GM12878 (cell line): ENCODE measurements around the gene IRF9. TPM values are rescaled to one million over a fixed set of nuclear protein-coding genes. Genes with fewer than 3 reads are reported as not detected.

Source experiments
- ATAC-seq: fragments of 200-7000 bp; cut with Tn5 transposase; 3 replicates; pipeline ENCODE4 v1.9.1; 2020; ENCODE audit warnings: mild to moderate bottlenecking, moderate library complexity
- BruUV-seq: library from RNA; stranded (reverse); fragments of 400-500 nt; replicated peaks from 2 replicates; lab custom pipeline; 2021; lab: Mats Ljungman, UMichigan
- CTCF ChIA-PET: fragments of 300-600 bp; sonication (Branson Sonifier 250); formaldehyde crosslinking; extraction: SDS; loops from one replicate; lab custom pipeline; 2021; ENCODE audit warnings: inconsistent platforms; lab: Yijun Ruan, JAX
- POLR2A ChIA-PET: fragments of 350-600 bp; formaldehyde crosslinking; extraction: SDS; loops from one replicate; lab custom pipeline; 2021; ENCODE audit warnings: inconsistent platforms; lab: Charles Lee
- RAD21 ChIA-PET: fragments of 300-600 bp; sonication (Branson Sonifier 250); formaldehyde crosslinking; loops from one replicate; lab custom pipeline; 2023; ENCODE audit warnings: antibody characterized with exemption; ENCODE audit not compliant: unreplicated experiment; lab: Charles Lee
- SMC1A ChIA-PET: fragments of 300-600 bp; sonication (Branson Sonifier 250); formaldehyde crosslinking; loops from one replicate; lab custom pipeline; 2023; ENCODE audit not compliant: unreplicated experiment, uncharacterized antibody; lab: Charles Lee
- DNase-seq: peaks from one replicate; pipeline ENCODE4 v3.0.0-alpha.2; 2011; ENCODE audit warnings: low read depth, low spot score
- FAIRE-seq: peaks from 3 replicates; lab custom pipeline; 2011; peaks lifted over from hg19 to GRCh38; lab: Jason Lieb, UNC
- H2AFZ ChIP-seq: 2 replicates; pipeline ENCODE4 v1.6.0; 2011; ENCODE audit warnings: low read depth, low read length, control low read depth; ENCODE audit not compliant: control insufficient read depth
- H3K27ac ChIP-seq: 2 replicates; pipeline ENCODE4 v1.5.1; 2011; ENCODE audit warnings: control low read depth; ENCODE audit not compliant: control insufficient read depth, insufficient read depth
- H3K27me3 ChIP-seq, 2 experiments: replicated peaks in 1 of 2; 2 replicates each; pipeline versions ENCODE4 v1.6.0 to v1.6.1; 2011; ENCODE audit warnings: low read length in 1 of 2; ENCODE audit not compliant: control insufficient read depth in 2 of 2, insufficient read depth in 2 of 2
- H3K36me3 ChIP-seq, 2 experiments: 2 replicates each; pipeline ENCODE4 v1.5.1; 2011; ENCODE audit warnings: low read length in 1 of 2; ENCODE audit not compliant: control insufficient read depth in 2 of 2, insufficient read depth in 2 of 2
- H3K4me1 ChIP-seq: 2 replicates; pipeline ENCODE4 v1.6.1; 2011; ENCODE audit warnings: mild to moderate bottlenecking, low read length, moderate library complexity, mixed read lengths; ENCODE audit not compliant: control insufficient read depth, insufficient read depth
- H3K4me2 ChIP-seq: 2 replicates; pipeline ENCODE4 v1.6.0; 2011; ENCODE audit warnings: control low read depth; ENCODE audit not compliant: control insufficient read depth, insufficient read depth
- H3K4me3 ChIP-seq: fragments of 200-600 bp; sonication (generic); 2 replicates; pipeline ENCODE4 v1.5.1; 2016
- H3K79me2 ChIP-seq: 2 replicates; pipeline ENCODE4 v1.6.0; 2011; ENCODE audit warnings: low read length; ENCODE audit not compliant: control insufficient read depth, insufficient read depth
- H3K9ac ChIP-seq: 2 replicates; pipeline ENCODE4 v1.8.0; 2011; ENCODE audit warnings: low read length, control low read depth, mixed read lengths; ENCODE audit not compliant: control insufficient read depth, insufficient read depth
- H3K9me3 ChIP-seq: replicated peaks from 3 replicates; pipeline ENCODE4 v1.5.1; 2011; ENCODE audit warnings: mild to moderate bottlenecking, low read length; ENCODE audit not compliant: control insufficient read depth, insufficient read depth
- H4K20me1 ChIP-seq: 2 replicates; pipeline ENCODE4 v1.6.0; 2011; ENCODE audit not compliant: control insufficient read depth, insufficient read depth
- CUX1 ChIP-seq: IDR thresholded peaks from 2 replicates; pipeline ENCODE4 v1.6.1; 2012; ENCODE audit warnings: improper control_type of control experiment, low read depth, low read length; ENCODE audit not compliant: insufficient replicate concordance
- HCFC1 ChIP-seq: fragments of 150-350 bp; IDR thresholded peaks from 2 replicates; pipeline ENCODE4 v1.6.1; 2014; ENCODE audit warnings: low read length
- KAT2A ChIP-seq: conservative IDR thresholded peaks from 2 replicates; pipeline ENCODE4 v1.6.1; 2011; ENCODE audit warnings: low read depth, low read length; ENCODE audit not compliant: control insufficient read depth
- in situ Hi-C: fragments of 300-500 bp; cut with MboI; formaldehyde crosslinking; loops from 9 replicates; pipeline ENCODE4 v1.14.3; 2018; ENCODE audit warnings: mixed read lengths
- intact Hi-C: fragments of 100-400 bp; cut with micrococcal nuclease; formaldehyde crosslinking; loops from one replicate; pipeline ENCODE4 v1.14.2; 2022; ENCODE audit not compliant: unreplicated experiment
- polyA plus RNA-seq, 11 experiments: library from polyadenylated mRNA; depleted of rRNA in 4 of 11; unstranded in 6 of 11; stranded (reverse) in 5 of 11; fragments of >200 nt; fragmentation: Nextera tagmentation in 4 of 11; fragmentation: Illumina TruSeq in 1 of 11; extraction: Ambion mirVana in 4 of 11; extraction: Trizol in 1 of 11; gene quantifications; 1 replicate in 1 of 11; 2 replicates in 10 of 11; pipeline versions ENCODE4 v1.2.1 to v1.2.3, GENCODE V29; 2011 to 2016; ENCODE audit warnings: inconsistent platforms in 2 of 11, missing spikeins in 2 of 11, low read depth in 1 of 11
- total RNA-seq, 4 experiments: library from RNA; depleted of rRNA in 3 of 4; stranded (reverse); fragments of >200 nt in 3 of 4; fragmentation: Illumina TruSeq in 1 of 4; extraction: Trizol in 1 of 4; gene quantifications; 2 replicates each; pipeline versions ENCODE4 v1.2.1 to v1.2.3, GENCODE V29; 2013 to 2021

IRF9 gene
- total and polyA plus RNA-seq, 10 of the 15 experiments (the other 5 are each of a cell fraction or from before 2014, with no cell fraction given), result 47.6 to 234 (median 148) TPM

- Histone ChIP-seq H3K27ac (no peak overlapping the region), H4K20me1 (no peaks in the 10 kb centered on the region), H3K27me3 (no peaks in the 10 kb centered on the region), H3K9me3 (no peaks in the 10 kb centered on the region), H2AFZ (no peak overlapping the region), H3K4me1 (peaks cover 26% of the 10 kb centered on the region), H3K4me3 (no peak overlapping the region), H3K36me3 (peaks cover 4 to 5% of the 10 kb centered on the region in 2 experiments; a peak in 3 of 4 replicates), H3K9ac (no peak overlapping the region), H3K79me2 (no peaks in the 10 kb centered on the region), H3K4me2 (no peak overlapping the region)
- ChIA-PET CTCF (interaction anchor here (0.8 to 1.5 kb wide), 6 partner anchors 11 to 113 kb away, joined by 3 to 7 read pairs (median 4); partner anchors contain the start of genes IRF9 and MDP1), RAD21 (interaction anchor here (1.2 to 2.9 kb wide), 4 partner anchors 9 to 34 kb away, joined by 3 to 16 read pairs (median 8); partner anchors contain the start of genes DCAF11, IRF9, NRL and PSME1), SMC1A (interaction anchor here (1.0 to 6.1 kb wide), 6 partner anchors 8 to 20 kb away, joined by 3 to 47 read pairs (median 4); partner anchors contain the start of genes DCAF11, NRL and PSME1), POLR2A (interaction anchor here (5.9 to 17.1 kb wide), 2 partner anchors 9 to 11 kb away, joined by 52 to 276 read pairs; partner anchors contain the start of genes DCAF11, EMC9, FITM1 and NRL)
- no peak for FAIRE-seq
- in situ Hi-C loops (no loop called here), intact Hi-C loops (no loop called here)
- TF ChIP-seq HCFC1, result no peak
- no peak for TF ChIP-seq CUX1
- TF ChIP-seq KAT2A, result no peak
- no peak for DNase-seq
- BruUV-seq, result no TSS peak
- no peak for ATAC-seq
Measured at GRCh38 chr14:24126939-24127338, 34.1 kb upstream of the IRF9 start.
